HepG2 (cell line): Measurements from ENCODE around the gene NMNAT1. TPM values are rescaled to one million over a fixed set of nuclear protein-coding genes. Genes with fewer than 3 reads are reported as not detected.

Source experiments
- ATAC-seq: fragments of 200-7000 bp; cut with Tn5 transposase; 3 replicates; pipeline ENCODE4 v1.9.1; 2020; ENCODE audit warnings: mild to moderate bottlenecking, moderate library complexity
- BruUV-seq: library from RNA; stranded (reverse); fragments of 400-500 nt; replicated peaks from 2 replicates; lab custom pipeline; 2021; lab: Mats Ljungman, UMichigan
- CTCF ChIA-PET: fragments of 300-600 bp; formaldehyde crosslinking; extraction: SDS; loops from one replicate; lab custom pipeline; 2021; ENCODE audit warnings: low total read pairs, inconsistent platforms, low intra/inter-chr PET ratio; lab: Yijun Ruan, JAX
- POLR2A ChIA-PET: fragments of 350-600 bp; sonication (Branson Sonifier 250); formaldehyde crosslinking; loops from one replicate; lab custom pipeline; 2020; ENCODE audit warnings: antibody characterized with exemption, inconsistent platforms; lab: Yijun Ruan, JAX
- DNase-seq: peaks from one replicate; pipeline ENCODE4 v3.0.0-alpha.2; 2015; ENCODE audit warnings: low spot score
- FAIRE-seq: peaks from 3 replicates; lab custom pipeline; 2011; peaks lifted over from hg19 to GRCh38; lab: Jason Lieb, UNC
- H2AFZ ChIP-seq: one replicate; pipeline ENCODE4 v1.6.1; 2011; ENCODE audit warnings: low read length, inconsistent platforms
- H3K27ac ChIP-seq: fragments of 300-600 bp; 3 replicates; pipeline ENCODE4 v1.8.0; 2011; ENCODE audit warnings: mixed run types, mild to moderate bottlenecking, mixed read lengths, low read length, inconsistent platforms; ENCODE audit not compliant: insufficient read depth; ENCODE audit errors: extremely low read length
- H3K27me3 ChIP-seq, 2 experiments: fragments of 200-600 bp in 1 of 2; 2 replicates in 1 of 2; 3 replicates in 1 of 2; pipeline versions ENCODE4 v1.6.0 to v1.8.0; 2011; ENCODE audit warnings: low read length in 2 of 2, mild to moderate bottlenecking in 2 of 2, moderate library complexity in 2 of 2, inconsistent platforms in 1 of 2; ENCODE audit not compliant: insufficient read depth in 2 of 2, control insufficient read depth in 1 of 2
- H3K36me3 ChIP-seq, 2 experiments: fragments of 200-600 bp in 1 of 2; replicated peaks in 1 of 2; 2 replicates in 1 of 2; 3 replicates in 1 of 2; pipeline versions ENCODE4 v1.5.1 to v1.8.0; 2011; ENCODE audit warnings: low read length in 2 of 2, inconsistent platforms in 1 of 2; ENCODE audit not compliant: insufficient read depth in 2 of 2, control insufficient read depth in 1 of 2
- H3K4me1 ChIP-seq: 2 replicates; pipeline ENCODE4 v1.5.1; 2012; ENCODE audit warnings: low read length, inconsistent platforms; ENCODE audit not compliant: insufficient read depth
- H3K4me2 ChIP-seq: 2 replicates; pipeline ENCODE4 v1.6.0; 2011; ENCODE audit warnings: low read depth, low read length, inconsistent platforms
- H3K4me3 ChIP-seq, 3 experiments: fragments of 200-600 bp in 1 of 3; sonication (generic), shearing (Covaris generic) in 1 of 3; replicated peaks in 1 of 3; 2 replicates each; pipeline ENCODE4 v1.5.1; 2011 to 2016; ENCODE audit warnings: low read length in 3 of 3, inconsistent platforms in 2 of 3, low read depth in 2 of 3, mild to moderate bottlenecking in 2 of 3, control low read depth in 1 of 3, mixed read lengths in 1 of 3; ENCODE audit not compliant: insufficient read depth in 1 of 3
- H3K79me2 ChIP-seq: one replicate; pipeline ENCODE4 v1.6.1; 2011; ENCODE audit warnings: low read length, inconsistent platforms; ENCODE audit not compliant: insufficient read depth
- H3K9ac ChIP-seq: 2 replicates; pipeline ENCODE4 v1.6.0; 2011; ENCODE audit warnings: mild to moderate bottlenecking, low read depth, low read length, inconsistent platforms; ENCODE audit not compliant: insufficient read depth
- H3K9me3 ChIP-seq: 2 replicates; pipeline ENCODE4 v1.5.1; 2012; ENCODE audit warnings: mild to moderate bottlenecking, low read length
- H4K20me1 ChIP-seq: 2 replicates; pipeline ENCODE4 v1.6.0; 2011; ENCODE audit warnings: inconsistent platforms, mild to moderate bottlenecking, low read length, moderate library complexity; ENCODE audit not compliant: insufficient read depth
- CSRNP1 ChIP-seq: sonication (generic); formaldehyde crosslinking; IDR thresholded peaks from 2 replicates; pipeline ENCODE4 v1.8.1; 2023; ENCODE audit warnings: mild to moderate bottlenecking, missing genetic modification reagents
- HNRNPH1 ChIP-seq: fragments of 200-400 bp; formaldehyde crosslinking; optimal IDR thresholded peaks from 2 replicates; pipeline ENCODE3; 2017; ENCODE audit warnings: mild to moderate bottlenecking, low read depth, low read length
- MAFK ChIP-seq, 2 experiments: IDR thresholded peaks in 1 of 2; conservative IDR thresholded peaks in 1 of 2; 2 replicates each; pipeline ENCODE4 v1.6.1; 2011; ENCODE audit warnings: improper control_type of control experiment in 2 of 2, low read length in 2 of 2
- PCBP1 ChIP-seq: fragments of 200-400 bp; formaldehyde crosslinking; IDR thresholded peaks from 2 replicates; pipeline ENCODE4 v1.6.1; 2017; ENCODE audit warnings: mild to moderate bottlenecking, low read depth, low read length, borderline replicate concordance
- PPARG ChIP-seq: conservative IDR thresholded peaks from 2 replicates; pipeline ENCODE4 v1.6.1; 2016; ENCODE audit warnings: missing biosample characterization, missing genetic modification reagents
- PTBP1 ChIP-seq: fragments of 200-400 bp; formaldehyde crosslinking; IDR thresholded peaks from 2 replicates; pipeline ENCODE4 v1.6.1; 2018; ENCODE audit warnings: low read length, low read depth; ENCODE audit not compliant: poor library complexity, severe bottlenecking
- RBM39 ChIP-seq: fragments of 200-400 bp; formaldehyde crosslinking; IDR thresholded peaks from one replicate; pipeline ENCODE4 v1.6.1; 2018; ENCODE audit warnings: antibody characterized with exemption, mild to moderate bottlenecking, low read depth, low read length; ENCODE audit not compliant: poor library complexity, severe bottlenecking
- RNF2 ChIP-seq: fragments of 450-650 bp; conservative IDR thresholded peaks from 2 replicates; pipeline ENCODE4 v1.6.1; 2016; ENCODE audit warnings: low read depth
- SIN3B ChIP-seq: fragments of 150-350 bp; IDR thresholded peaks from 2 replicates; pipeline ENCODE4 v1.6.1; 2014; ENCODE audit warnings: low read length
- SIX4 ChIP-seq: sonication (generic); formaldehyde crosslinking; IDR thresholded peaks from 2 replicates; pipeline ENCODE4 v1.4.0; 2020; ENCODE audit warnings: missing genetic modification reagents
- TBL1XR1 ChIP-seq: fragments of 150-350 bp; IDR thresholded peaks from 2 replicates; pipeline ENCODE4 v1.6.1; 2014; ENCODE audit warnings: borderline replicate concordance, low read length; ENCODE audit not compliant: partially characterized antibody
- XRCC5 ChIP-seq: fragments of 200-400 bp; formaldehyde crosslinking; optimal IDR thresholded peaks from 2 replicates; pipeline ENCODE3; 2017; ENCODE audit warnings: mild to moderate bottlenecking, low read length
- ZBTB39 ChIP-seq: sonication (generic); formaldehyde crosslinking; IDR thresholded peaks from 2 replicates; pipeline ENCODE4 v1.5.0; 2020; ENCODE audit warnings: missing genetic modification reagents
- ZC3H4 ChIP-seq: sonication (generic); formaldehyde crosslinking; IDR thresholded peaks from 2 replicates; pipeline ENCODE4 v1.4.0; 2020; ENCODE audit warnings: missing genetic modification reagents, borderline replicate concordance
- ZNF335 ChIP-seq: sonication (generic); formaldehyde crosslinking; IDR thresholded peaks from 2 replicates; pipeline ENCODE4 v1.4.0; 2020; ENCODE audit warnings: missing genetic modification reagents
- ZNF549 ChIP-seq: sonication (generic); formaldehyde crosslinking; IDR thresholded peaks from 2 replicates; pipeline ENCODE4 v1.5.0; 2020; ENCODE audit warnings: missing genetic modification reagents
- ZNF780A ChIP-seq: sonication (generic); formaldehyde crosslinking; IDR thresholded peaks from 2 replicates; pipeline ENCODE4 v1.8.0; 2022; ENCODE audit warnings: mild to moderate bottlenecking, missing genetic modification reagents, moderate library complexity
- WGBS: methylation state at CpG from one replicate; pipeline ENCODE4 v1.1.6; 2017; ENCODE audit warnings: low lambda C conversion rate; 5-methylcytosine and 5-hydroxymethylcytosine counted together
- in situ Hi-C: cut with HindIII; loops from 2 replicates; pipeline ENCODE4 v1.10.0; 2017; ENCODE audit warnings: low pct_unique_long_range_greater_than_20kb; ENCODE audit not compliant: extremely low pct_ligation_motif_present
- intact Hi-C: fragments of 100-400 bp; cut with micrococcal nuclease; formaldehyde crosslinking; loops from one replicate; pipeline ENCODE4 v1.10.0; 2022; ENCODE audit not compliant: unreplicated experiment
- polyA plus RNA-seq, 8 experiments: library from polyadenylated mRNA; depleted of rRNA in 3 of 8; stranded (reverse) in 7 of 8; unstranded in 1 of 8; fragments of >200 nt; fragmentation: Illumina TruSeq in 4 of 8; extraction: Trizol in 4 of 8; gene quantifications; 2 replicates each; pipeline versions ENCODE4 v1.2.1 to v1.2.3, GENCODE V29; 2011 to 2016; ENCODE audit warnings: low read depth in 4 of 8, missing spikeins in 1 of 8, mixed read lengths in 1 of 8; ENCODE audit not compliant: insufficient read depth in 1 of 8
- total RNA-seq, 5 experiments: library from RNA; depleted of rRNA; stranded (reverse); fragments of >200 nt; fragmentation: Illumina TruSeq; extraction: Trizol; gene quantifications; 2 replicates each; pipeline ENCODE4 v1.2.3, GENCODE V29; 2016; ENCODE audit warnings: low read depth in 1 of 5

The NMNAT1 gene
- total and polyA plus RNA-seq, 2 of the 13 experiments (the other 11 are each of a cell fraction or from before 2014, with no cell fraction given) = 5.6 to 12.2 TPM

- no peak overlapping the region for H2AFZ ChIP-seq
- H3K36me3 ChIP-seq = 0 out of 5 replicates have a peak, but pooled peaks cover 0 to 9% of the 10 kb centered on the region in 2 experiments
- no peaks in the 10 kb centered on the region for H4K20me1 ChIP-seq
- peak overlapping the region; percentile 78 for H3K9ac ChIP-seq
- no peaks in the 10 kb centered on the region for H3K27me3 ChIP-seq
- H3K4me2 ChIP-seq = peak overlapping the region; percentile 73
- intact Hi-C loops (loop anchor here (2.0 kb wide), 1 partner anchor 15 kb away; no protein-coding TSS in a partner anchor), in situ Hi-C loops (no loop called here)
- peak; percentile 97 for ATAC-seq
- H3K9me3 ChIP-seq = no peaks in the 10 kb centered on the region
- FAIRE-seq = peak; percentile 39
- ChIA-PET POLR2A (interaction anchor here (0.7 to 9.7 kb wide), 7 partner anchors 10 to 376 kb away, joined by 3 to 130 read pairs (median 4); partner anchors contain the start of genes CTNNBIP1, LZIC and NMNAT1), CTCF (no interaction called here)
- DNase-seq = peak; percentile 97
- BruUV-seq = TSS peak; percentile 83
- H3K79me2 ChIP-seq = no peaks in the 10 kb centered on the region
- H3K4me3 ChIP-seq = peak overlapping the region; percentile 7 to 38 (median 36); a peak in 2 of 6 replicates
- H3K4me1 ChIP-seq = peaks cover 91% of the 10 kb centered on the region
- H3K27ac ChIP-seq = peak overlapping the region; percentile 99
- 2% methylated on average over 15 of the region's 15 CpGs for WGBS
- TF ChIP-seq SIN3B = no peak
- TF ChIP-seq SIX4 (CRISPR knock-in tag) = no peak
- peak; percentile 86 for TF ChIP-seq XRCC5
- no peak for TF ChIP-seq ZNF549 (CRISPR knock-in tag)
- TF ChIP-seq RBM39 = no peak
- no peak for TF ChIP-seq CSRNP1 (CRISPR knock-in tag)
- peak; percentile 96 for TF ChIP-seq PPARG (CRISPR knock-in tag)
- TF ChIP-seq RNF2 = no peak
- TF ChIP-seq MAFK (conservative IDR thresholded peaks at IDR 0.05 in 1 of 2, IDR thresholded peaks at IDR 0.05 in 1 of 2; ENCODE audit: low read length in 2 of 2) = 0 out of 4 replicates have a peak, but pooled peaks of 1 of the 2 experiments have one; percentile 8
- peak; percentile 60 for TF ChIP-seq TBL1XR1
- no peak for TF ChIP-seq PCBP1
- TF ChIP-seq ZNF780A (CRISPR knock-in tag) = no peak
- TF ChIP-seq ZBTB39 = no peak
- TF ChIP-seq ZNF335 (CRISPR knock-in tag) = no peak
- TF ChIP-seq HNRNPH1 = no peak
- TF ChIP-seq PTBP1 = no peak
- no peak for TF ChIP-seq ZC3H4 (CRISPR knock-in tag)
Observed at GRCh38 chr1:9929431-9930385, 13.6 kb upstream of the NMNAT1 start.
